Non-pigmented ciliary epithelial cell (primary cell): ENCODE results near the gene RRP36.
"Not testable (repeated sequence)": the region's sequence is repeated elsewhere in the genome, so short reads cannot be mapped to it uniquely, and the experiment has no call there.

ENCODE experiments used
- DNase-seq: peaks from one replicate; pipeline ENCODE4 v3.0.0-alpha.2; 2010; ENCODE audit warnings: low read depth

Gene RRP36

GRCh38 chr6:43037706-43038105 lies 16.3 kb downstream of the RRP36 start:
- DNase-seq: no peak

GRCh38 chr6:43038727-43039126 lies 17.3 kb downstream of the RRP36 start:
- DNase-seq: no peak

GRCh38 chr6:43040542-43041257 lies 19.3 kb downstream of the RRP36 start:
- no peak for DNase-seq

GRCh38 chr6:43041475-43041874 lies 20.1 kb downstream of the RRP36 start:
- not testable (repeated sequence) for DNase-seq

- DNase-seq: no peak
Observed at GRCh38 chr6:43043310-43043709, 21.9 kb downstream of the RRP36 start.

GRCh38 chr6:43045371-43045930 lies 24.0 kb downstream of the RRP36 start:
- no peak for DNase-seq

GRCh38 chr6:43047998-43048397 lies 26.6 kb downstream of the RRP36 start:
- DNase-seq: no peak

GRCh38 chr6:43050981-43051380 lies 29.6 kb downstream of the RRP36 start:
- no peak for DNase-seq

GRCh38 chr6:43052225-43052841 lies 30.9 kb downstream of the RRP36 start:
- DNase-seq: no peak

GRCh38 chr6:43052842-43053544 lies 31.6 kb downstream of the RRP36 start:
- no peak for DNase-seq

- peak; percentile 78 for DNase-seq
Observed at GRCh38 chr6:43053545-43054205, 32.3 kb downstream of the RRP36 start, which contains the start of gene CUL7. Gene CUL7, minus strand, starts transcription at chr6:43053851. Its CDS starts 1,063 bp downstream, at chr6:43052788.

GRCh38 chr6:43054206-43054943 lies 33.0 kb downstream of the RRP36 start:
- DNase-seq: no peak

- DNase-seq: no peak
Observed at GRCh38 chr6:43055966-43056365, 34.5 kb downstream of the RRP36 start.

GRCh38 chr6:43058531-43058930 lies 37.1 kb downstream of the RRP36 start:
- DNase-seq: no peak

- peak; percentile 95 for DNase-seq
Observed at GRCh38 chr6:43059168-43060033, 38.0 kb downstream of the RRP36 start, which contains the start of the genes KLC4 and MRPL2. Gene KLC4, plus strand, starts transcription at chr6:43059631. Its CDS starts 1,705 bp downstream, at chr6:43061336. Gene MRPL2, minus strand, starts transcription at chr6:43059434. Its CDS starts 53 bp downstream, at chr6:43059381.

- no peak for DNase-seq
Observed at GRCh38 chr6:43060034-43060754, 38.8 kb downstream of the RRP36 start.

- DNase-seq: no peak
Observed at GRCh38 chr6:43060755-43061633, 39.6 kb downstream of the RRP36 start.

- DNase-seq: no peak
Observed at GRCh38 chr6:43061861-43062260, 40.4 kb downstream of the RRP36 start.

- DNase-seq: no peak
Observed at GRCh38 chr6:43062818-43063217, 41.4 kb downstream of the RRP36 start.
